NCI-H82 treated with DMSO at 0.1 percent for 48 hours (cell line): ENCODE measurements around the gene ADNP2.

ENCODE experiments used
- DNase-seq: peaks from one replicate; lab custom pipeline; 2025; ENCODE audit not compliant: unreplicated experiment; lab: John Stamatoyannopoulos, UW

ADNP2 gene

GRCh38 chr18:80189531-80189865 lies 80.4 kb downstream of the ADNP2 start:
- DNase-seq, result no peak
